ENCODE measurements around the gene ZNF629.

The ZNF629 gene

GRCh38 chr16:30747331-30747730 is 39.7 kb downstream of the ZNF629 start:
- no peak for DNase-seq

DNA sequence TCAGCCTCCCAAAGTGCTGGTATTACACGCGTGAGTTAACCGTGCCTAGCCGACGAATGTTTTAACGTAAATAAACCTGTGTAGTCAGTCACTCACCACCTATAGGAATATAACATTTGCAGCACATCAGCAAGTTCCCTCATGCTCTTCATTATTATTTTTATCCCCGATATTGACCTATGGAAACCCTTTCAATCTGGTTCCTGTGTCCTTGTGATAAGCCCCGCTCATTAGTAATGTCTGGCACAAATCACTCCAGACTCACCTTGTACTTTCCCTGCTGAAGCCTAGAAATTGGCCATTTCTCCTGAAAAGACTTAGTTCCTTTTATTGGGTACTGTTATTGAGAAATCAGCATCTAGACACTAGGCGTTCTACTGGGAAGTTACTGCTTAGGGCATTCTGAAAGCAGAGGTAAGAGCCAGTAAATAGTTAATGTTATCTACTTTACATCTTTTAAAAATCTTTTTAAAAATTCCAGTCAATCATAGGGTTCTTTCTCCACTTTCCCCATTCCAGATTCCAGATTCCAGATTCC is 40.3 kb downstream of the ZNF629 start:
- DNase-seq: no peak

- no peak for DNase-seq
Observed at GRCh38 chr16:30745082-30745481, 41.9 kb downstream of the ZNF629 start.

GRCh38 chr16:30744183-30744582 is 42.8 kb downstream of the ZNF629 start:
- DNase-seq: no peak

DNA sequence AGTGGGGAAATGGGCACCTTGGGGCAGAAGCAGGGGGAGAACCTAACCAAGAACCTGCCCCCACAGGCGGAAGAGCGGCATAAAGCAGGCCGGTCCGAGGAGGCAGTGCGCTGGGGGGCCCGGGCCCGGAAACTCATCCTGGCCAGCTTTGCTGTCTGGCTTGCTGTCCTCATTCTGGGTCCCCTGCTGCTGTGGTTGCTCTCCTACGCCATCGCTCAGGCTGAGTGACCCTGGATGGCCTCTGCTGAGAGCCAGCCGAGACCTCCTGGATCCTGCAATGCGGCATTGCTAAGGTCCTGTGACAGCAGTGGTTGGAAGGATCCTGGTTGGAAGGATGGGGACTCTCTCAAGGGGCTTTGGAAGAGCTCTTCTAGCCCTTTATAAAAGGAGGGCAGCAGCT is 43.3 kb downstream of the ZNF629 start:
- DNase-seq: no peak

- no peak for DNase-seq
Observed at GRCh38 chr16:30741461-30741914, 45.5 kb downstream of the ZNF629 start.

DNA sequence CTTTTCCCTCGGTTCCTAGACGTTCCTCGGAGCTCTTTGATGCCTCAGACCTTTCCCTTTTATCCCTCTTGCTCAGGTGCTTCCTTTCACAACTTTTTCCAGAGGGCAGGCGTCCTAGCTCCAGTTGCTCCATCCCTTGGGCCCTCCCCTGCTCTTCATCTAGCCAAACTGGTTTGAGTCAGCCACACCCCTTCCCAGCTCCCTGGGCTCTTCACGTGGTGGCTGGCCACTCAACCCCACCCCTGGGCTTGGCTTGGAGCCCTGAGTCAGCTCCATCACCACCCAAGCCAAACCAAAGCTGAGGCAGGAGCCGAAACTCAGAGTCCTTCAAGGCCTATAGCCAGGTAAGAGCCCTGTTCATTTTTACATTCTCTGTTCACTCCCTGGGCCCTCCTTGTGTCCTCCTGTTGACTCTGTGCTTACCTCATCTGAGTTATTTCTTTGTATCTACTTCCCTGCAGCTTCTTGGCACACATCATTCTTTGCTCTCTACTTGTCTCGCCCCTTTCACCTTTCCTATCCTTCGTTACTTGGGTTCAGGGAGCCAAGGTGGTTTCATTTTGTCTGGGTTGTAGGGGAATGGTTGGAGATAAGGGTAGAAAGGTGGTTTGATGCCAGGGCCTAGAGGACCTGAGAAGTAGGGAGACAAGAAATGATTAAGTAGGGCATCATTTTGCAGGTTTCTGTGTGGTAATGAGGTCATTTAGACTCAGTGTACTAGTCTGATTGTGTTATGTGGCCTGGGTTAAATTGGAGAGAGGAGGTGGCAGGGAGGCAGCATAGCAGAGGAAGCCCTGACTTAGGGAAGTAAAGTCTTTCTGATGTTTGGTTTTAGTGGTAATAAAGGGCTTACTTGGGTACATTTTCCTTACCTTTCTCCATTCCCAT is 46.4 kb downstream of the ZNF629 start:
- no peak for DNase-seq

- DNase-seq: no peak
Observed at GRCh38 chr16:30738984-30739951, 47.7 kb downstream of the ZNF629 start.

GRCh38 chr16:30737794-30738648 is 49.0 kb downstream of the ZNF629 start:
- DNase-seq: no peak

- no peak for DNase-seq
Observed at GRCh38 chr16:30736995-30737793, 49.8 kb downstream of the ZNF629 start.

DNA sequence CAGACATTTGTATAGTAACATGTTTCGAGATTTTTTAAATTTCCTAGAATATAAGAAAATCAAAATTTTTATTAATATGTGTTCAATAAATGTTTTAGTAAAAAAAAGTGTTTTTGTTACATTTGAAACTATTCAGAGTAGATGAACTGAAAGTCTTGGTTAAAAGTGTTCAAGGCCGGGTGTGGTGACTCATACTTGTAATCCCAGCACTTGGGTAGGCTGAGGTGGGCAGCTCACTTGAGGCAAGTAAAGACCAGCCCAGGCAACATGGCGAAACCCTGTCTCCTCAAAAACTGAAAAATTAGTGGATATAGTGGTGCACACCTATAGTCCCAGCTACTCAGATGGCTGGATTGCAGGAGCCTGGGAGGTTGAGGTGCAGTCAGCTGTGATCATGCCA is 55.6 kb downstream of the ZNF629 start:
- no peak for DNase-seq

DNA sequence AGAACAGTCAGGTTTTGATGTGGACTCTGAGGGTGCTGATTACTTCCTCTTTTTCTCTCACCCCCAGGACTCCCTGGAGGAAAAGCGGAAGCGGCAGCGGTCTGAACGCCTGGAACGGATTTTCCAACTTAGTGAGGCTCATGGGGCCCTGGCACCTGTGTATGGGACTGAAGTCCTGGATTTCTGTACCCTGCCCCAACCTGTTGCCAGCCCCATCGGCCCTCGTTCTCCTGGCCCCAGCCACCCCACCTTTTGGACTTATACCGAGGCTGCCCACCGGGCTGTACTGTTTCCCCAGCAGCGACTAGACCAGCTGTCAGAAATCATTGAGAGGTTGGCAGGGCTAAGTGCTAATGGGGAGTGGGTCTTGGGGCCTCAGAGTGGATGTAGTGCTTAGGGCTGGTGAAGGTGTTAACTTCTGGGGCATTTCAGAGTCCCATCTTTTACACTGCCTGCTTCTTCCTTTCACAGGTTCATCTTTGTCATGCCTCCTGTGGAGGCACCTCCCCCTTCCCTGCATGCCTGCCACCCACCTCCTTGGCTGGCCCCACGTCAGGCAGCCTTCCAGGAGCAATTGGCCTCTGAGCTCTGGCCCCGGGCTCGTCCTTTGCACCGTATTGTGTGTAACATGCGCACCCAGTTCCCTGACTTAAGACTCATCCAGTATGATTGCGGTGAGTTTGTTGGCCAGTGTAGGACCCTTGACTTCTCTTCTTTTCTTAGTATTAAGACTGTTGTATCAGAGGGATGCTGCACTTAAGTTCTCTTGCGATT is 57.9 kb downstream of the ZNF629 start:
- DNase-seq: no peak

Data from activated CD4-positive, alpha-beta T cell treated with anti-CD3 and anti-CD28 coated beads for 48 hours (primary cell).